GM12891 (cell line): ENCODE measurements around the gene AVEN.

Experiments used
- POLR2A ChIP-seq: IDR thresholded peaks from 2 replicates; pipeline ENCODE4 v1.6.1; 2011; ENCODE audit warnings: low read depth, low read length, control low read depth
- POLR2AphosphoS5 ChIP-seq: IDR thresholded peaks from 2 replicates; pipeline ENCODE4 v1.6.1; 2011; ENCODE audit warnings: low read depth, low read length, control low read depth
- SPI1 ChIP-seq: IDR thresholded peaks from 2 replicates; pipeline ENCODE4 v1.6.1; 2011; ENCODE audit warnings: low read depth, low read length, control low read depth
- TAF1 ChIP-seq: IDR thresholded peaks from 2 replicates; pipeline ENCODE4 v1.6.1; 2011; ENCODE audit warnings: low read depth, low read length, control low read depth

GRCh38 chr15:33823119-33823518, 215.9 kb downstream of the AVEN start:
- no peak for TF ChIP-seq POLR2AphosphoS5
- no peak for TF ChIP-seq POLR2A
- TF ChIP-seq TAF1 = no peak
- no peak for TF ChIP-seq SPI1
